Measurements from ENCODE around the gene MTG2. TPM values are rescaled to one million over a fixed set of nuclear protein-coding genes. Genes with fewer than 3 reads are reported as not detected.

Gene MTG2
- total and polyA plus RNA-seq, 2 of the 13 experiments (the other 11 are each of a cell fraction or from before 2014, with no cell fraction given), result 20.4 to 37.8 TPM

DNA sequence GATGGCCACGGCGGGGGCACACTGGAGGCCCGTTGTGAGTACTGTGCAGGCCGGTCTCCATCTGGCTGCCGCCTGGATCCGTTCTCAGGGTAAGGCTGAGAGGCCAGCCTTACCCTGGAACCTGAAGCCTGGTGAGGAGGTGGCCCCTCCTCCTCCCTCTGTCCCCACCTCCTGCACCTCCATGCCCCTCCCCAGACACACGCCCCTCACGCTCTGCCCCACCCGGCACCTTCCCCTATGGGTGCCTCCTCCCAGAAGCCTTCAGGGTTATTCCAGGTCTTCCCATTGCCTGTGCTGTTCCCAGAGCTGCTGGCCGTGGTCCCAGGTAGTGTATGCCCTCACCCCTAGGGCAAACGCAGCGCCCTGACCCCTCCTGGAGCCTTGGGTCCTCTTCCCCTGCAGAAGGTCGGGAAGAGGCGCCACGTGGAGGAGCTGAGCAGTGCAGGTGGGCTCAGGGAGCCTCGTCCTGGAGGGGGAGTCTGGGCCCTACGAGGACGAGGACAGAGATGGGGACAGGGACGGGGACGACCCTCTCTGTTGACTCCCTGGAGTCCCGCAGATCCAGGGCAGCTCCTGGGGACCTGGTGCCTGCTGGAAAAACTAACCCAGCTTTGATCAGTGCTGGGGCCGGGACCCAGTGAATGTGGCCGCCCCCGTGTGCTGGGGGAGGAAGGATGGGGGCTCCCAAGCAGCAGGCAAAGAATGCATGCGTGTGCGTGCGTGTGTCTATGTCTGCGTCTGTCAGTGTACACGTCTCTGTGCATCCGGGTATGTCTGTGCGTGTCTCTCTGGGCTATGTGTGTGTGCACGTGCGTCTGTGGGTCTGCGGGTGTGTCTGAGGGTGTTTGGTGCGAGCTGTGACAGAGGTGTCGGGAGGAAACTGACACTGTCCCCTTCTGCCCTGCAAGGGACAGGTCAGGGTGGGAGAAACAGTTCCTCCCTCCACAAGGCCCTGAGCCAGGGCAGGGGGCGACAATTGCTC is 45.4 kb downstream of the MTG2 start (continued):
- TF ChIP-seq, protein P1, sequence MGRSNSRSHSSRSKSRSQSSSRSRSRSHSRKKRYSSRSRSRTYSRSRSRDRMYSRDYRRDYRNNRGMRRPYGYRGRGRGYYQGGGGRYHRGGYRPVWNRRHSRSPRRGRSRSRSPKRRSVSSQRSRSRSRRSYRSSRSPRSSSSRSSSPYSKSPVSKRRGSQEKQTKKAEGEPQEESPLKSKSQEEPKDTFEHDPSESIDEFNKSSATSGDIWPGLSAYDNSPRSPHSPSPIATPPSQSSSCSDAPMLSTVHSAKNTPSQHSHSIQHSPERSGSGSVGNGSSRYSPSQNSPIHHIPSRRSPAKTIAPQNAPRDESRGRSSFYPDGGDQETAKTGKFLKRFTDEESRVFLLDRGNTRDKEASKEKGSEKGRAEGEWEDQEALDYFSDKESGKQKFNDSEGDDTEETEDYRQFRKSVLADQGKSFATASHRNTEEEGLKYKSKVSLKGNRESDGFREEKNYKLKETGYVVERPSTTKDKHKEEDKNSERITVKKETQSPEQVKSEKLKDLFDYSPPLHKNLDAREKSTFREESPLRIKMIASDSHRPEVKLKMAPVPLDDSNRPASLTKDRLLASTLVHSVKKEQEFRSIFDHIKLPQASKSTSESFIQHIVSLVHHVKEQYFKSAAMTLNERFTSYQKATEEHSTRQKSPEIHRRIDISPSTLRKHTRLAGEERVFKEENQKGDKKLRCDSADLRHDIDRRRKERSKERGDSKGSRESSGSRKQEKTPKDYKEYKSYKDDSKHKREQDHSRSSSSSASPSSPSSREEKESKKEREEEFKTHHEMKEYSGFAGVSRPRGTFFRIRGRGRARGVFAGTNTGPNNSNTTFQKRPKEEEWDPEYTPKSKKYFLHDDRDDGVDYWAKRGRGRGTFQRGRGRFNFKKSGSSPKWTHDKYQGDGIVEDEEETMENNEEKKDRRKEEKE (IDR thresholded peaks at IDR 0.05), result no peak
- TF ChIP-seq CEBPB (IDR thresholded peaks at IDR 0.05; ENCODE audit: borderline replicate concordance, low read depth, low read length) (no peak), ZNF761 (CRISPR knock-in tag; conservative IDR thresholded peaks at IDR 0.05) (no peak), ELF1 (CRISPR knock-in tag; IDR thresholded peaks at IDR 0.05) (no peak), NR2F6 (IDR thresholded peaks at IDR 0.05) (no peak), NR2F6 (CRISPR knock-in tag; IDR thresholded peaks at IDR 0.05) (no peak), RFXANK (CRISPR knock-in tag; IDR thresholded peaks at IDR 0.05) (no peak), CENPT (CRISPR knock-in tag; IDR thresholded peaks at IDR 0.05; ENCODE audit: low read depth) (no peak), RARA (CRISPR knock-in tag; IDR thresholded peaks at IDR 0.05) (no peak), BORCS8-MEF2B (CRISPR knock-in tag; IDR thresholded peaks at IDR 0.05) (0 out of 2 replicates have a peak, but pooled peaks have one; percentile 6), HES4 (CRISPR knock-in tag; IDR thresholded peaks at IDR 0.05; ENCODE audit: borderline replicate concordance) (0 out of 2 replicates have a peak, but pooled peaks have one; percentile 16), GLI4 (CRISPR knock-in tag; IDR thresholded peaks at IDR 0.05; ENCODE audit: borderline replicate concordance) (no peak), ZNF354B (CRISPR knock-in tag; IDR thresholded peaks at IDR 0.05) (no peak)
- TF ChIP-seq, protein P2, sequence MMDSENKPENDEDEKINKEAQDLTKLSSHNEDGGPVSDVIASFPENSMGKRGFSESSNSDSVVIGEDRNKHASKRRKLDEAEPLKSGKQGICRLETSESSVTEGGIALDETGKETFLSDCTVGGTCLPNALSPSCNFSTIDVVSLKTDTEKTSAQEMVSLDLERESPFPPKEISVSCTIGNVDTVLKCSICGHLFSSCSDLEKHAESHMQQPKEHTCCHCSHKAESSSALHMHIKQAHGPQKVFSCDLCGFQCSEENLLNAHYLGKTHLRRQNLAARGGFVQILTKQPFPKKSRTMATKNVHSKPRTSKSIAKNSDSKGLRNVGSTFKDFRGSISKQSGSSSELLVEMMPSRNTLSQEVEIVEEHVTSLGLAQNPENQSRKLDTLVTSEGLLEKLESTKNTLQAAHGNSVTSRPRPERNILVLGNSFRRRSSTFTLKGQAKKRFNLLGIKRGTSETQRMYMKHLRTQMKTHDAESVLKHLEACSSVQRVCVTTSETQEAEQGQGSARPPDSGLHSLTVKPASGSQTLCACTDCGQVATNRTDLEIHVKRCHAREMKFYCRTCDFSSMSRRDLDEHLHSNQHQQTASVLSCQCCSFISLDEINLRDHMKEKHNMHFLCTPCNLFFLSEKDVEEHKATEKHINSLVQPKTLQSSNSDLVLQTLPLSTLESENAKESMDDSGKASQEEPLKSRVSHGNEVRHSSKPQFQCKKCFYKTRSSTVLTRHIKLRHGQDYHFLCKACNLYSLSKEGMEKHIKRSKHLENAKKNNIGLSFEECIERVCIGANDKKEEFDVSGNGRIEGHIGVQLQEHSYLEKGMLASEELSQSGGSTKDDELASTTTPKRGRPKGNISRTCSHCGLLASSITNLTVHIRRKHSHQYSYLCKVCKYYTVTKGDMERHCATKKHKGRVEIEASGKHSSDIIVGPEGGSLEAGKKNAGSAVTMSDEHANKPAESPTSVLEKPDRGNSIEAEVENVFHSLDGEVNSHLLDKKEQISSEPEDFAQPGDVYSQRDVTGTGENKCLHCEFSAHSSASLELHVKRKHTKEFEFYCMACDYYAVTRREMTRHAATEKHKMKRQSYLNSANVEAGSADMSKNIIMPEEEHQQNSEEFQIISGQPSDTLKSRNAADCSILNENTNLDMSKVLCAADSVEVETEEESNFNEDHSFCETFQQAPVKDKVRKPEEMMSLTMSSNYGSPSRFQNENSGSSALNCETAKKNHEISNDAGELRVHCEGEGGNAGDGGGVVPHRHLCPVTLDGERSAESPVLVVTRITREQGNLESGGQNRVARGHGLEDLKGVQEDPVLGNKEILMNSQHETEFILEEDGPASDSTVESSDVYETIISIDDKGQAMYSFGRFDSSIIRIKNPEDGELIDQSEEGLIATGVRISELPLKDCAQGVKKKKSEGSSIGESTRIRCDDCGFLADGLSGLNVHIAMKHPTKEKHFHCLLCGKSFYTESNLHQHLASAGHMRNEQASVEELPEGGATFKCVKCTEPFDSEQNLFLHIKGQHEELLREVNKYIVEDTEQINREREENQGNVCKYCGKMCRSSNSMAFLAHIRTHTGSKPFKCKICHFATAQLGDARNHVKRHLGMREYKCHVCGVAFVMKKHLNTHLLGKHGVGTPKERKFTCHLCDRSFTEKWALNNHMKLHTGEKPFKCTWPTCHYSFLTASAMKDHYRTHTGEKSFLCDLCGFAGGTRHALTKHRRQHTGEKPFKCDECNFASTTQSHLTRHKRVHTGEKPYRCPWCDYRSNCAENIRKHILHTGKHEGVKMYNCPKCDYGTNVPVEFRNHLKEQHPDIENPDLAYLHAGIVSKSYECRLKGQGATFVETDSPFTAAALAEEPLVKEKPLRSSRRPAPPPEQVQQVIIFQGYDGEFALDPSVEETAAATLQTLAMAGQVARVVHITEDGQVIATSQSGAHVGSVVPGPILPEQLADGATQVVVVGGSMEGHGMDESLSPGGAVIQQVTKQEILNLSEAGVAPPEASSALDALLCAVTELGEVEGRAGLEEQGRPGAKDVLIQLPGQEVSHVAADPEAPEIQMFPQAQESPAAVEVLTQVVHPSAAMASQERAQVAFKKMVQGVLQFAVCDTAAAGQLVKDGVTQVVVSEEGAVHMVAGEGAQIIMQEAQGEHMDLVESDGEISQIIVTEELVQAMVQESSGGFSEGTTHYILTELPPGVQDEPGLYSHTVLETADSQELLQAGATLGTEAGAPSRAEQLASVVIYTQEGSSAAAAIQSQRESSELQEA (CRISPR knock-in tag; IDR thresholded peaks at IDR 0.05; ENCODE audit: not compliant biosample characterization), result no peak
- TF ChIP-seq, protein P3, sequence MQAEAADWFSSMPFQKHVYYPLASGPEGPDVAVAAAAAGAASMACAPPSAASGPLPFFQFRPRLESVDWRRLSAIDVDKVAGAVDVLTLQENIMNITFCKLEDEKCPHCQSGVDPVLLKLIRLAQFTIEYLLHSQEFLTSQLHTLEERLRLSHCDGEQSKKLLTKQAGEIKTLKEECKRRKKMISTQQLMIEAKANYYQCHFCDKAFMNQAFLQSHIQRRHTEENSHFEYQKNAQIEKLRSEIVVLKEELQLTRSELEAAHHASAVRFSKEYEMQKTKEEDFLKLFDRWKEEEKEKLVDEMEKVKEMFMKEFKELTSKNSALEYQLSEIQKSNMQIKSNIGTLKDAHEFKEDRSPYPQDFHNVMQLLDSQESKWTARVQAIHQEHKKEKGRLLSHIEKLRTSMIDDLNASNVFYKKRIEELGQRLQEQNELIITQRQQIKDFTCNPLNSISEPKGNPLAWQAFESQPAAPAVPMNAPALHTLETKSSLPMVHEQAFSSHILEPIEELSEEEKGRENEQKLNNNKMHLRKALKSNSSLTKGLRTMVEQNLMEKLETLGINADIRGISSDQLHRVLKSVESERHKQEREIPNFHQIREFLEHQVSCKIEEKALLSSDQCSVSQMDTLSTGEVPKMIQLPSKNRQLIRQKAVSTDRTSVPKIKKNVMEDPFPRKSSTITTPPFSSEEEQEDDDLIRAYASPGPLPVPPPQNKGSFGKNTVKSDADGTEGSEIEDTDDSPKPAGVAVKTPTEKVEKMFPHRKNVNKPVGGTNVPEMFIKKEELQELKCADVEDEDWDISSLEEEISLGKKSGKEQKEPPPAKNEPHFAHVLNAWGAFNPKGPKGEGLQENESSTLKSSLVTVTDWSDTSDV (CRISPR knock-in tag; IDR thresholded peaks at IDR 0.05), result no peak

Data from HepG2 (cell line).